BE2C (cell line): ENCODE data around the gene ATP2C2.

Experiments
- DNase-seq: peaks from one replicate; pipeline ENCODE4 v3.0.0-alpha.2; 2020
- H3K27me3 ChIP-seq: fragments of 250-450 bp; sonication (Bioruptor Pico); 2 replicates; pipeline ENCODE4 v1.5.1; 2020; ENCODE audit warnings: mild to moderate bottlenecking
- H3K36me3 ChIP-seq: fragments of 250-450 bp; sonication (Bioruptor Pico); 2 replicates; pipeline ENCODE4 v1.5.1; 2020; ENCODE audit warnings: mild to moderate bottlenecking
- H3K4me1 ChIP-seq: fragments of 250-450 bp; sonication (Bioruptor Pico); 2 replicates; pipeline ENCODE4 v1.5.1; 2020
- H3K4me3 ChIP-seq: 2 replicates; pipeline ENCODE4 v1.5.1; 2011; ENCODE audit warnings: low read depth, low read length
- H3K9me3 ChIP-seq: fragments of 250-450 bp; sonication (Bioruptor Pico); 2 replicates; pipeline ENCODE4 v1.5.1; 2020
- TF ChIP-seq, protein P1 (sequence below): IDR thresholded peaks from 2 replicates; pipeline ENCODE4 v1.5.1; 2012; ENCODE audit warnings: mild to moderate bottlenecking, low read depth, low read length

The ATP2C2 gene

DNA sequence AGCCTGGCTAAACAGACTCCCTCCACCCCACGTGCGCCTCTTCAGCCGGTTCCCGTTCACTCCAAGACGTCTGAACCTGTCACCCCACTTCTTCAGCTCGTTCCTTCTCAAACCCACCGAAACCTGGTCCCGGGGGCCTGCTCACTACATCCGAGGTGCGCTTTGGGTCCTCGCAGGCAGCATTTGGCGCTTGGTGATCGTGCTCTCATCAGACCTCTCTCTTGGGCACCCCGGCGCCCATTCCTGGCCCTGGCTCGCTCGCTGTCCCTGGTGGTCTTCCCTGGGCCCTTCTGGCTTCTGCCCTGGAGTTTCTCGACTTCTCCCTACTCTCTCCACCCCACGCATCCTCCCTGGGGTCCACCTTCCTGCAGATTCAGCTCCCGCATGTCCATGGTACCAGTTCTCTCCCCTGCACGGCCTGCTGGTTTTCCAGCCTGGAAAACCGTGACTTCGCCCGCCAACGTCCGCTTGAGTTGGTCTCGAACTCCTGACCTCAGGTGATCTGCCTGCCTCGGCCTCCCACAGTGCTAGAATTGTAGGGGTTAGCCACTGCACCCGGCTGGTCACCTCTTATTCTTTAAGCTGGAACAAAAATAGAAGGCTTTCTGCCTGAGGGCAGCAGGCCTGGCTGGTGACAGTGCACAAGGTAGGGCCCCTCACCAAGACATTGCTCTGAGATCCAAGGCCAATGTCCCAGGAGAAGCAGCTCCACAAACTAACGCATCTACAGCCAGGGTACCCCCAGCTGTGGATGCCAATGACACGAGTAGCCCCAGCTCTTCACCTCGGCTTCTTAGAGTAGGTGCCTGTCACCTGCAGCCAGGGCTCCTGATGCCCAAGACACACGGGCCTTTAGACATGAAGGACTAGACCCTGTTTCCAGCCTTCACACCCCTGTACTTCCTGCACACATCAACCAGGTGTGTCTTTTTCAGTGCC lies 137.2 kb downstream of the ATP2C2 start:
- no peaks in the 10 kb centered on the region; the same call in 1 of the 2 replicates for H3K4me1 ChIP-seq

GRCh38 chr16:84507011-84507982 lies 139.0 kb downstream of the ATP2C2 start:
- H3K27me3 ChIP-seq = no peaks in the 10 kb centered on the region
- H3K9me3 ChIP-seq = no peaks in the 10 kb centered on the region
- no peak for DNase-seq
- TF ChIP-seq, protein P1, sequence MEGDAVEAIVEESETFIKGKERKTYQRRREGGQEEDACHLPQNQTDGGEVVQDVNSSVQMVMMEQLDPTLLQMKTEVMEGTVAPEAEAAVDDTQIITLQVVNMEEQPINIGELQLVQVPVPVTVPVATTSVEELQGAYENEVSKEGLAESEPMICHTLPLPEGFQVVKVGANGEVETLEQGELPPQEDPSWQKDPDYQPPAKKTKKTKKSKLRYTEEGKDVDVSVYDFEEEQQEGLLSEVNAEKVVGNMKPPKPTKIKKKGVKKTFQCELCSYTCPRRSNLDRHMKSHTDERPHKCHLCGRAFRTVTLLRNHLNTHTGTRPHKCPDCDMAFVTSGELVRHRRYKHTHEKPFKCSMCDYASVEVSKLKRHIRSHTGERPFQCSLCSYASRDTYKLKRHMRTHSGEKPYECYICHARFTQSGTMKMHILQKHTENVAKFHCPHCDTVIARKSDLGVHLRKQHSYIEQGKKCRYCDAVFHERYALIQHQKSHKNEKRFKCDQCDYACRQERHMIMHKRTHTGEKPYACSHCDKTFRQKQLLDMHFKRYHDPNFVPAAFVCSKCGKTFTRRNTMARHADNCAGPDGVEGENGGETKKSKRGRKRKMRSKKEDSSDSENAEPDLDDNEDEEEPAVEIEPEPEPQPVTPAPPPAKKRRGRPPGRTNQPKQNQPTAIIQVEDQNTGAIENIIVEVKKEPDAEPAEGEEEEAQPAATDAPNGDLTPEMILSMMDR = no peak
- H3K36me3 ChIP-seq = no peaks in the 10 kb centered on the region
- H3K4me1 ChIP-seq = peaks cover 4% of the 10 kb centered on the region
- no peak overlapping the region for H3K4me3 ChIP-seq

More for the DNA sequence above, 137.2 kb downstream of the ATP2C2 start:
- H3K4me3 ChIP-seq = peak overlapping the region; percentile 70
- TF ChIP-seq, protein P1 = no peak
- H3K9me3 ChIP-seq = no peaks in the 10 kb centered on the region
- H3K27me3 ChIP-seq = no peaks in the 10 kb centered on the region
- no peak for DNase-seq
- no peaks in the 10 kb centered on the region for H3K36me3 ChIP-seq

- TF ChIP-seq, protein P1 = no peak
Observed at GRCh38 chr16:84508502-84508901, 140.2 kb downstream of the ATP2C2 start.

GRCh38 chr16:84509032-84509950 lies 141.0 kb downstream of the ATP2C2 start:
- H3K4me3 ChIP-seq = no peak overlapping the region
- H3K27me3 ChIP-seq = no peaks in the 10 kb centered on the region
- H3K36me3 ChIP-seq = no peaks in the 10 kb centered on the region
- TF ChIP-seq, protein P1 = no peak
- H3K4me1 ChIP-seq = peaks cover 4% of the 10 kb centered on the region
- no peak for DNase-seq
- H3K9me3 ChIP-seq = no peaks in the 10 kb centered on the region

More at GRCh38 chr16:84508502-84508901, 140.2 kb downstream of the ATP2C2 start:
- Histone ChIP-seq H3K4me3 (no peak overlapping the region), H3K9me3 (no peaks in the 10 kb centered on the region), H3K36me3 (no peaks in the 10 kb centered on the region), H3K27me3 (no peaks in the 10 kb centered on the region), H3K4me1 (peaks cover 4% of the 10 kb centered on the region)
- DNase-seq = no peak

GRCh38 chr16:84511180-84511800 lies 143.0 kb downstream of the ATP2C2 start:
- H3K27me3 ChIP-seq = no peaks in the 10 kb centered on the region
- H3K4me1 ChIP-seq = peaks cover 4% of the 10 kb centered on the region
- no peaks in the 10 kb centered on the region for H3K9me3 ChIP-seq
- H3K4me3 ChIP-seq = peak overlapping the region; percentile 48
- TF ChIP-seq, protein P1 = peak; percentile 93
- peak; percentile 81 for DNase-seq
- H3K36me3 ChIP-seq = no peaks in the 10 kb centered on the region
